Epithelial cell of esophagus (primary cell): ENCODE results near the gene NUCB2.

Experiments used
- DNase-seq: peaks from one replicate; pipeline ENCODE4 v3.0.0; 2010; ENCODE audit warnings: low read depth
- H3K4me3 ChIP-seq: 2 replicates; pipeline ENCODE4 v1.5.1; 2011; ENCODE audit warnings: mild to moderate bottlenecking, low read length, control low read depth
- TF ChIP-seq, protein P1 (sequence below): IDR thresholded peaks from 2 replicates; pipeline ENCODE4 v1.5.1; 2011; ENCODE audit warnings: low read depth, mild to moderate bottlenecking, low read length, control low read depth, inconsistent platforms; ENCODE audit not compliant: insufficient read depth; ENCODE audit errors: missing control alignments

The NUCB2 gene

DNA sequence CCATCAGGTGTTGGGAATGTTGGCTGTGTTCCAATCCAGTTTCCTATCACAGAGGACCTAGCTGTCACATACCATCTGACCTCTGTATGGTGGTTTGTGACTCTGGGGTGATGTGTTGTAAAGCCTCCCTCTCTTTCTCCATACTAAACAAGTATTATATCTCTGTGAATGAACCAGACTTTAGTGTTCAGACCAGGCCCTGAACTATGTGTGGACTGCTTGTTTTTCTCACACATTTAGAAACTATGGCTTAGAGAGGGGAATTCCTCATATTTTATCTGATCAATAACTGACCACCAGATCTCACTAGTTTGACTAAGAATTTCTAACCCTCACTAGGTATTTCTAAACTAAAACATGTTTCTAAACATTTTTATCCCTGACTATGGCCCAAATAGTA, 92.6 kb downstream of the NUCB2 start:
- DNase-seq, result no peak
- TF ChIP-seq, protein P1, sequence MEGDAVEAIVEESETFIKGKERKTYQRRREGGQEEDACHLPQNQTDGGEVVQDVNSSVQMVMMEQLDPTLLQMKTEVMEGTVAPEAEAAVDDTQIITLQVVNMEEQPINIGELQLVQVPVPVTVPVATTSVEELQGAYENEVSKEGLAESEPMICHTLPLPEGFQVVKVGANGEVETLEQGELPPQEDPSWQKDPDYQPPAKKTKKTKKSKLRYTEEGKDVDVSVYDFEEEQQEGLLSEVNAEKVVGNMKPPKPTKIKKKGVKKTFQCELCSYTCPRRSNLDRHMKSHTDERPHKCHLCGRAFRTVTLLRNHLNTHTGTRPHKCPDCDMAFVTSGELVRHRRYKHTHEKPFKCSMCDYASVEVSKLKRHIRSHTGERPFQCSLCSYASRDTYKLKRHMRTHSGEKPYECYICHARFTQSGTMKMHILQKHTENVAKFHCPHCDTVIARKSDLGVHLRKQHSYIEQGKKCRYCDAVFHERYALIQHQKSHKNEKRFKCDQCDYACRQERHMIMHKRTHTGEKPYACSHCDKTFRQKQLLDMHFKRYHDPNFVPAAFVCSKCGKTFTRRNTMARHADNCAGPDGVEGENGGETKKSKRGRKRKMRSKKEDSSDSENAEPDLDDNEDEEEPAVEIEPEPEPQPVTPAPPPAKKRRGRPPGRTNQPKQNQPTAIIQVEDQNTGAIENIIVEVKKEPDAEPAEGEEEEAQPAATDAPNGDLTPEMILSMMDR, result no peak
- H3K4me3 ChIP-seq, result no peak overlapping the region

DNA sequence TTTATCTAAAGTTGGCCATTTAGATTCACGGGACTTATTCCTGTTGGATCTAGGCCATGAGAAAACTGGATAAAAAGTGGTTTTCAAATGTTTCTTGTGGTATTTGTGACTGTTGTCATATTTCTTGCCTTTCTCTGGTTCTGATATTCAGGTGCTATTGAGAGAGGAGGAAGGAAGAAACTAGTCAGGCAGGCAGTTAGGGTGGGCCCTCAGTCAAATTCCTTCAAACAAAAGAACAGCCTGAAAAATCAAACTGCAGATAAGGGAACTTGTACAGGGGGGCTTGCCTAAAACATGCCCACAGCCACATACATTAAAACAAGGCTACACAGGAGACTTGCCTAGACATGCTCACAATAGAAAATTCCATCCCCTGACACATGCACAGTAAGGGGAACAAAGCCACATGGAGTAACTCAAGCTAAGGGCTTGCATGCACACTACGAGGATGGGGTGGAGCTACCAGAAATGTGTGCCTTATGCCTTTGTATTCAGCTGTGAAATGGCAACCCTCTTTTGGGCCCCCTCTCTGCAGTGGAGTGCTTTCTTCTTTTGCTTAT, 93.2 kb downstream of the NUCB2 start:
- no peak overlapping the region for H3K4me3 ChIP-seq
- TF ChIP-seq, protein P1, result no peak
- DNase-seq, result peak; percentile 31

DNA sequence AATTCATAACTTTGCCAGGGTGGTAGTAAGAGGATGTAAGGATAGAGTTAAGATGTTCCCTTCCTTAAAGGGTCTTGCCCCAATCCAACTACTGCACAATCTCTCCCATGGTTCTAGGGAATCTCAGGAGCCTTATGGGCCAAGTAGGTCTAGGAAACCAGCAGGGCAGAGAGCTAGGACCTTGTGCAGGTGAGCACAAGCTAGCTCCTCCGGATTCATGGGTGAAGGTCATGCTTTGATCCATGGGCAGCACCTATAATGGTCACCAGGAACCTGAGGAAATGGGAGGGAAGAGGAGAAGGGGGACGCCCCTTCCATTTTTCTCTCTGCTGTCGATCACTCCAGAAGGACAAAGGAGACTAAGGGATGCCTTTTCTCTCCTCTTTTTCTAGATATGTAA, 95.1 kb downstream of the NUCB2 start:
- DNase-seq, result peak; percentile 58
- TF ChIP-seq, protein P1, result no peak
- H3K4me3 ChIP-seq, result no peak overlapping the region

DNA sequence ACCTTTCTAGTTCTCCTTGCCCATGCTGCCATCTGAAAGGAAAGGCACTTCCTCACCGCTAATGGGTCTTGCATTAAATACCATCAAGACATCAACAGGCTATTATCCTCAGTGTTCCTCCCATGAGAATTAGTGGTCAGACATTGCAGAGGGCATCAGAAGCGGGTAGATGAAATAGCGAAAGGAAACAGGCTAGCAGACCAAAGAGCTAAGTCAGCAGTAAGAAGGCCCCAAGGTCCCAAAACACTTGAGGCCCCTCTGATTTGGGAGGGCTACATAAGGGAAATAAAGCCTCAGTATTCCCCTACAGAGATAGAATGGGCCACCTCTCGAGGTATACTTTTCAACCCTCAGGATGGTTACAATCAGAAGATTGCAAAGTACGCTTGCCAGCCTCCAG, 99.0 kb downstream of the NUCB2 start:
- H3K4me3 ChIP-seq, result no peak overlapping the region
- TF ChIP-seq, protein P1, result no peak
- no peak for DNase-seq

DNA sequence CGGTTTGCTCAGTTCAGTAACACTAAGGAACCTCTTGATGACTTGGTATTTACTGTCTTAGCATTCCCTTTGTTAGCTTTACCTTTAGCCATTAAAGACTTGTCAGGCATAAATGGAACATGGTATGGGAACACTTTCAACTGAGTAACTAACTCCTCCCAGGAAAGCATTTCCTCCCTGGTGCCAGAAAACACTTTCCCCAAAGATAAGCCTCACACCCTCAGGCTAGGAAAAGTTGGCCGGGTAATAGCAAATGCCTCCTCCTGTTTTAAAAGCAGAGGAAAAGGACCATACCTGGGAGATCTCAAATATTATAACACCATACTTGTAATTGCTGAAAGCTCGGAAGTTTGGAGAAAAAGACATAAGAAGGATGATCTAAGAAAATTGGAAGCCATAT, 100.0 kb downstream of the NUCB2 start:
- H3K4me3 ChIP-seq, result no peak overlapping the region
- TF ChIP-seq, protein P1, result no peak
- DNase-seq, result peak; percentile 25

DNA sequence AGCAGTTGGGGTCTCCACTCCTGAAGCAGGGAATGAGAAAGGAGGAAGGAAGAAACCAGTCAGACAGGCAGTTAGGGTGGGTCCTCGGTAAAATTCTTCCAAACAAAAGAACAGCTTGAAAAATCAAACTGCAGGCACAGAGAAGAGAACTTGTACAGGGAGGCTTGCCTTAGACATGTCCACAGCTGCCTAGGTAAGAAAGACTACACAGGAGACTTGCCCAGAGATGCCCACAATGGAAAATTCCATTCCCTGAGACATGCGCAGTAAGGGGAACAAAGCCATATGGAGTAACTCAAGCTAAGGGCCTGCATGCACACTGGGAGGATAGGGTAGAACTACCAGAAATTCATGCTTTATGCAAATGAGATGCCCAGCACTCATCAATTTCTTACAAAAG, 102.1 kb downstream of the NUCB2 start:
- DNase-seq, result peak; percentile 93
- H3K4me3 ChIP-seq, result no peak overlapping the region
- TF ChIP-seq, protein P1, result no peak
